K562 (cell line): ENCODE data around the gene SLC30A4. TPM values are rescaled to one million over a fixed set of nuclear protein-coding genes. Genes with fewer than 3 reads are reported as not detected.

ENCODE experiments used
- CBX5 ChIP-seq: IDR thresholded peaks from 2 replicates; pipeline ENCODE4 v1.6.1; 2014; ENCODE audit warnings: low read depth, borderline replicate concordance
- DACH1 ChIP-seq: fragments of 450-650 bp; IDR thresholded peaks from 2 replicates; pipeline ENCODE4 v1.6.1; 2018; ENCODE audit not compliant: partially characterized antibody
- FOXK2 ChIP-seq, 2 experiments: fragments of 450-650 bp; IDR thresholded peaks in 1 of 2; conservative IDR thresholded peaks in 1 of 2; 2 replicates each; pipeline ENCODE4 v1.6.1; 2016; ENCODE audit warnings: low read depth in 2 of 2, mild to moderate bottlenecking in 1 of 2
- IRF9 ChIP-seq: fragments of 450-650 bp; IDR thresholded peaks from 2 replicates; pipeline ENCODE4 v1.6.1; 2016; ENCODE audit warnings: missing biosample characterization, missing genetic modification characterization
- MCM3 ChIP-seq: fragments of 450-650 bp; IDR thresholded peaks from 2 replicates; pipeline ENCODE4 v1.6.1; 2016
- MED1 ChIP-seq: sonication (generic); formaldehyde crosslinking; IDR thresholded peaks from 2 replicates; pipeline ENCODE4 v1.8.1; 2023; ENCODE audit warnings: missing genetic modification reagents, borderline replicate concordance
- MXI1 ChIP-seq: IDR thresholded peaks from 2 replicates; pipeline ENCODE4 v1.6.1; 2011; ENCODE audit warnings: low read depth, mild to moderate bottlenecking, improper control_type of control experiment, low read length
- RFX5 ChIP-seq: IDR thresholded peaks from 2 replicates; pipeline ENCODE4 v1.6.1; 2011; ENCODE audit warnings: low read depth, mild to moderate bottlenecking, improper control_type of control experiment, low read length
- polyA plus RNA-seq, 8 experiments: library from polyadenylated mRNA; depleted of rRNA in 4 of 8; stranded (reverse) in 5 of 8; unstranded in 3 of 8; fragments of >200 nt; fragmentation: Nextera tagmentation in 2 of 8; fragmentation: Illumina TruSeq in 1 of 8; extraction: Ambion mirVana in 2 of 8; extraction: Trizol in 1 of 8; gene quantifications; 2 replicates each; pipeline versions ENCODE4 v1.2.1 to v1.2.3, GENCODE V29; 2011 to 2014; ENCODE audit warnings: inconsistent platforms in 1 of 8, missing spikeins in 1 of 8
- total RNA-seq, 7 experiments: library from RNA; depleted of rRNA in 6 of 7; stranded (reverse); fragments of >200 nt in 6 of 7; fragmentation: Illumina TruSeq in 2 of 7; extraction: Trizol in 2 of 7; gene quantifications; 2 replicates each; pipeline versions ENCODE4 v1.2.1 to v1.2.3, GENCODE V29; 2011 to 2021; ENCODE audit warnings: low replicate concordance in 1 of 7
- TF ChIP-seq, protein P1 (sequence below): fragments of 200-600 bp; sonication (generic); IDR thresholded peaks from one replicate; pipeline ENCODE4 v1.6.1; 2012; ENCODE audit warnings: mild to moderate bottlenecking, low read depth, low read length, inconsistent platforms

Gene SLC30A4
- total and polyA plus RNA-seq, 9 of the 15 experiments (the other 6 are each of a cell fraction or from before 2014, with no cell fraction given) = 0.21 to 0.73 (median 0.36) TPM

DNA sequence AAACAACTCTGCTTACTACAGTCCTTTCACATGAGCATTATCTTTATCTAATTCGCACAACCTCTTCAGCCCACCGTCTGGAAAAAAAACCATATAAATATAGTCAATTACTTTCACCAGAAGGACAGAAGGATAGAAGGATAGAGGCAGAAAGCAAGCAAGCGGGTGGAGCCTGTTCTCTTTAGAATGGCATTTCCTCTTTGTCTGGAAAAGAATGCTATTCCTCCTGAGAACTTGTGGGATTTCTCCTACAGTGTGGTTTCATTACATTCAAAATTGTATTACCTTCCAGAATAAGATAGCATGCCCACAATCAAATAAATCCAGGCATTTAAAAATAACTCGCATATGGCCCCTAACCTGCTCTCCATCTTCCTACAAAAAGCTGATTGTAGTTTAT is 23.1 kb downstream of the SLC30A4 start (continued):
- TF ChIP-seq, protein P1, sequence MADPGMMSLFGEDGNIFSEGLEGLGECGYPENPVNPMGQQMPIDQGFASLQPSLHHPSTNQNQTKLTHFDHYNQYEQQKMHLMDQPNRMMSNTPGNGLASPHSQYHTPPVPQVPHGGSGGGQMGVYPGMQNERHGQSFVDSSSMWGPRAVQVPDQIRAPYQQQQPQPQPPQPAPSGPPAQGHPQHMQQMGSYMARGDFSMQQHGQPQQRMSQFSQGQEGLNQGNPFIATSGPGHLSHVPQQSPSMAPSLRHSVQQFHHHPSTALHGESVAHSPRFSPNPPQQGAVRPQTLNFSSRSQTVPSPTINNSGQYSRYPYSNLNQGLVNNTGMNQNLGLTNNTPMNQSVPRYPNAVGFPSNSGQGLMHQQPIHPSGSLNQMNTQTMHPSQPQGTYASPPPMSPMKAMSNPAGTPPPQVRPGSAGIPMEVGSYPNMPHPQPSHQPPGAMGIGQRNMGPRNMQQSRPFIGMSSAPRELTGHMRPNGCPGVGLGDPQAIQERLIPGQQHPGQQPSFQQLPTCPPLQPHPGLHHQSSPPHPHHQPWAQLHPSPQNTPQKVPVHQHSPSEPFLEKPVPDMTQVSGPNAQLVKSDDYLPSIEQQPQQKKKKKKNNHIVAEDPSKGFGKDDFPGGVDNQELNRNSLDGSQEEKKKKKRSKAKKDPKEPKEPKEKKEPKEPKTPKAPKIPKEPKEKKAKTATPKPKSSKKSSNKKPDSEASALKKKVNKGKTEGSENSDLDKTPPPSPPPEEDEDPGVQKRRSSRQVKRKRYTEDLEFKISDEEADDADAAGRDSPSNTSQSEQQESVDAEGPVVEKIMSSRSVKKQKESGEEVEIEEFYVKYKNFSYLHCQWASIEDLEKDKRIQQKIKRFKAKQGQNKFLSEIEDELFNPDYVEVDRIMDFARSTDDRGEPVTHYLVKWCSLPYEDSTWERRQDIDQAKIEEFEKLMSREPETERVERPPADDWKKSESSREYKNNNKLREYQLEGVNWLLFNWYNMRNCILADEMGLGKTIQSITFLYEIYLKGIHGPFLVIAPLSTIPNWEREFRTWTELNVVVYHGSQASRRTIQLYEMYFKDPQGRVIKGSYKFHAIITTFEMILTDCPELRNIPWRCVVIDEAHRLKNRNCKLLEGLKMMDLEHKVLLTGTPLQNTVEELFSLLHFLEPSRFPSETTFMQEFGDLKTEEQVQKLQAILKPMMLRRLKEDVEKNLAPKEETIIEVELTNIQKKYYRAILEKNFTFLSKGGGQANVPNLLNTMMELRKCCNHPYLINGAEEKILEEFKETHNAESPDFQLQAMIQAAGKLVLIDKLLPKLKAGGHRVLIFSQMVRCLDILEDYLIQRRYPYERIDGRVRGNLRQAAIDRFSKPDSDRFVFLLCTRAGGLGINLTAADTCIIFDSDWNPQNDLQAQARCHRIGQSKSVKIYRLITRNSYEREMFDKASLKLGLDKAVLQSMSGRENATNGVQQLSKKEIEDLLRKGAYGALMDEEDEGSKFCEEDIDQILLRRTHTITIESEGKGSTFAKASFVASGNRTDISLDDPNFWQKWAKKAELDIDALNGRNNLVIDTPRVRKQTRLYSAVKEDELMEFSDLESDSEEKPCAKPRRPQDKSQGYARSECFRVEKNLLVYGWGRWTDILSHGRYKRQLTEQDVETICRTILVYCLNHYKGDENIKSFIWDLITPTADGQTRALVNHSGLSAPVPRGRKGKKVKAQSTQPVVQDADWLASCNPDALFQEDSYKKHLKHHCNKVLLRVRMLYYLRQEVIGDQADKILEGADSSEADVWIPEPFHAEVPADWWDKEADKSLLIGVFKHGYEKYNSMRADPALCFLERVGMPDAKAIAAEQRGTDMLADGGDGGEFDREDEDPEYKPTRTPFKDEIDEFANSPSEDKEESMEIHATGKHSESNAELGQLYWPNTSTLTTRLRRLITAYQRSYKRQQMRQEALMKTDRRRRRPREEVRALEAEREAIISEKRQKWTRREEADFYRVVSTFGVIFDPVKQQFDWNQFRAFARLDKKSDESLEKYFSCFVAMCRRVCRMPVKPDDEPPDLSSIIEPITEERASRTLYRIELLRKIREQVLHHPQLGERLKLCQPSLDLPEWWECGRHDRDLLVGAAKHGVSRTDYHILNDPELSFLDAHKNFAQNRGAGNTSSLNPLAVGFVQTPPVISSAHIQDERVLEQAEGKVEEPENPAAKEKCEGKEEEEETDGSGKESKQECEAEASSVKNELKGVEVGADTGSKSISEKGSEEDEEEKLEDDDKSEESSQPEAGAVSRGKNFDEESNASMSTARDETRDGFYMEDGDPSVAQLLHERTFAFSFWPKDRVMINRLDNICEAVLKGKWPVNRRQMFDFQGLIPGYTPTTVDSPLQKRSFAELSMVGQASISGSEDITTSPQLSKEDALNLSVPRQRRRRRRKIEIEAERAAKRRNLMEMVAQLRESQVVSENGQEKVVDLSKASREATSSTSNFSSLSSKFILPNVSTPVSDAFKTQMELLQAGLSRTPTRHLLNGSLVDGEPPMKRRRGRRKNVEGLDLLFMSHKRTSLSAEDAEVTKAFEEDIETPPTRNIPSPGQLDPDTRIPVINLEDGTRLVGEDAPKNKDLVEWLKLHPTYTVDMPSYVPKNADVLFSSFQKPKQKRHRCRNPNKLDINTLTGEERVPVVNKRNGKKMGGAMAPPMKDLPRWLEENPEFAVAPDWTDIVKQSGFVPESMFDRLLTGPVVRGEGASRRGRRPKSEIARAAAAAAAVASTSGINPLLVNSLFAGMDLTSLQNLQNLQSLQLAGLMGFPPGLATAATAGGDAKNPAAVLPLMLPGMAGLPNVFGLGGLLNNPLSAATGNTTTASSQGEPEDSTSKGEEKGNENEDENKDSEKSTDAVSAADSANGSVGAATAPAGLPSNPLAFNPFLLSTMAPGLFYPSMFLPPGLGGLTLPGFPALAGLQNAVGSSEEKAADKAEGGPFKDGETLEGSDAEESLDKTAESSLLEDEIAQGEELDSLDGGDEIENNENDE = no peak
- TF ChIP-seq MCM3 (no peak), RFX5 (no peak), CBX5 (no peak), DACH1 (no peak), FOXK2 (conservative IDR thresholded peaks at IDR 0.05 in 1 of 2, IDR thresholded peaks at IDR 0.05 in 1 of 2; ENCODE audit: low read depth in 2 of 2) (no peak), IRF9 (tag) (no peak), MXI1 (no peak), MED1 (no peak)
